PFSK-1 (cell line): ENCODE data around the gene SCYGR6.

Source experiments
- FOXP2 ChIP-seq: optimal IDR thresholded peaks from 2 replicates; pipeline ENCODE3; 2011; ENCODE audit warnings: borderline replicate concordance, control low read depth, inconsistent platforms; ENCODE audit not compliant: insufficient read depth; ENCODE audit errors: extremely low read length, extremely low read depth
- POLR2AphosphoS5 ChIP-seq: IDR thresholded peaks from 2 replicates; pipeline ENCODE4 v1.6.1; 2012; ENCODE audit warnings: low read depth, mild to moderate bottlenecking, control low read depth, low read length, moderate library complexity
- REST ChIP-seq, 2 experiments: IDR thresholded peaks; 2 replicates each; pipeline versions ENCODE4 v1.6.1 to v1.8.0; 2011 to 2012; ENCODE audit warnings: low read depth in 2 of 2, low read length in 2 of 2, control low read depth in 1 of 2, inconsistent platforms in 1 of 2, mild to moderate bottlenecking in 1 of 2, moderate library complexity in 1 of 2; ENCODE audit not compliant: insufficient read depth in 1 of 2
- SIN3A ChIP-seq: IDR thresholded peaks from 2 replicates; pipeline ENCODE4 v1.6.1; 2012; ENCODE audit warnings: mild to moderate bottlenecking, low read length, moderate library complexity, borderline replicate concordance; ENCODE audit not compliant: insufficient read depth
- TAF1 ChIP-seq: IDR thresholded peaks from 2 replicates; pipeline ENCODE4 v1.6.1; 2012; ENCODE audit warnings: low read length, control low read depth, borderline replicate concordance; ENCODE audit not compliant: insufficient read depth

Gene SCYGR6

DNA sequence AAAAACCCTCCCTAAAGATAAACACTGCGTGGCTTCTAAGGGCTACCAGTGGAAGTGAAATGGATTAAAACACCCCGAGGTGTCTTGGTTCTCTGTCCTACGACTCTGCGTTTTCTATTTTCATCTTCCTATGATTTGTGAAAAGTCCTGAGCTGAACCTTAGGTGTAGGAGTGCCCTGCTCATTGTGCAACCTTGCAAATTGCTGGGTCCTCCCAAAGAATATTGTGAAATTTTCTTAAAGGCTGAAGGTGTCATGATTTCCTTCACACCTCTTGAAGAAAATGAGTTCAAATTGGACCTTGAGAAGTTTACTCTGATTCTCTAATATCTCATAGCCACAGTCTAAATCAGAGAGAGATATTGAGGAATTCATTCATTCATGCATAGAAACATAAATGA is 4.9 kb downstream of the SCYGR6 start:
- TF ChIP-seq TAF1 (no peak), FOXP2 (no peak), REST (IDR thresholded peaks at IDR 0.05; ENCODE audit: insufficient read depth in 1 of 2, low read depth in 2 of 2, low read length in 2 of 2) (no peak), POLR2AphosphoS5 (no peak), SIN3A (no peak)

DNA sequence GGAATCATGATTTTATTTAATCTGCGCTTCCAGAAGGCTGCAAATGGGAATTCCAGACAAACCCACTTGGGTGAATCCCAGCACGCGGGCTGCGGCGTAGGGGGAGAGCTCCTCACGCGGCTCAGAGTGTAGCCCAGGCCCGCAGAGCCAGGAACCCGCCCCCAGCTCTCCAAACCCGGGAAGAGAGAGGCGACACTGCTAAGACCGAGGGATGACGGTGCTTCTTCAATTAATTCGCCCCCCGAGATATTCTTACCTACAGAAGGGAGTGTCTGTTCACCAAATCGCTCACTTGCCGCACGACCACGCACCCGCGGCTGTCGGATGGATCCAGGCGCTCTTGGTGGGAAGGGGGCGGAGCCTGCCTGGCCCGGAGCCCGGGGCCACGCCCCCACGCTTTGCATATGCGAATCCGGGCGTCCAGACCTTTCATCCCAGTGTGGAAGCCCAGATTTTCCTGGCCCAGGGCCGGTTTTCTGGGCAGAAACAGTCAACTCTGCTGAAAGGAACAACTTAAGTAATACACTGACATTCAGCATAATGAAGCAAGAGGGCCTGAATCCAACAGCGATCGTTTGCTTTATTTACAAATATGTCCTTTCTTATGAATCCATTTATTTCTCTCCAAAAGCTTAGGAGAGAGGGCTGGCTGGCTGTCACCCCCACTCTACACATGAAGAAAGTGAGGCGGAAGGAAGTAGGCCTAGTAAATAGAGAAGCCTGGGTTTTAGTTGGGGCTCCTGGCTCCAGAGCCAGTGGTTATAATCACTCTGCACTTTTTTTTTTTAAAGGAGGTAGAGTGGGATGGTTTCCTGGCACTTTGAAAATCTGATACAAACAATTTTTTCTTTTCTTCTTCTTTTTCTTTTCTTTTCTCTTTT is 6.6 kb downstream of the SCYGR6 start, which contains the start of gene SLC19A3:
TSS of gene SLC19A3 (minus strand) at position 342 of the 881 bp plus-strand sequence. CDS start 15,710 bp downstream, outside the sequence.
- no peak for TF ChIP-seq SIN3A
- TF ChIP-seq FOXP2, result no peak
- no peak for TF ChIP-seq POLR2AphosphoS5
- no peak for TF ChIP-seq TAF1
- TF ChIP-seq REST (IDR thresholded peaks at IDR 0.05; ENCODE audit: insufficient read depth in 1 of 2, low read depth in 2 of 2, low read length in 2 of 2), result no peak

GRCh38 chr2:227716501-227716900 is 8.1 kb downstream of the SCYGR6 start:
- TF ChIP-seq SIN3A, result no peak
- TF ChIP-seq REST (IDR thresholded peaks at IDR 0.05; ENCODE audit: insufficient read depth in 1 of 2, low read depth in 2 of 2, low read length in 2 of 2), result no peak
- TF ChIP-seq FOXP2, result no peak
- TF ChIP-seq POLR2AphosphoS5, result no peak
- no peak for TF ChIP-seq TAF1

DNA sequence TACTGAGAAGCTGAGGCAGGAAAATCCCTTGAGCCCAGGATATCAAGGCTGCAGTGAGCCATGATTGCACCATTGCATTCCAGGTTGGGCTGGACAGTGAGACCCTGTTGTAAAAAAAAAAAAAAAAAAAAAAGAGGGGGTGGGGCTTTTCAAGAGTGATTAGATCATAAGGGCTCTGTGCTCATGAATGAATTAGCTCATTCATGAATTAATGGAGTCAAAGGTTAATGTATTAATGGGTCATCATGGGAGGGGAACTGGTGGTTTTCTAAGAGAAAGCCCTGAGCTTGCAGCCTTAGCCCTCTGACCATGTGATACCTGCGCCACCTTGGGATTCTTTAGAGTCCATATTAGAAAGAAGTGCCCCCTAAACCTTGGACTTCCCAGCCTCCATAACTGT is 11.3 kb downstream of the SCYGR6 start:
- TF ChIP-seq FOXP2 (no peak), POLR2AphosphoS5 (no peak), SIN3A (no peak), TAF1 (no peak), REST (IDR thresholded peaks at IDR 0.05; ENCODE audit: insufficient read depth in 1 of 2, low read depth in 2 of 2, low read length in 2 of 2) (no peak)
